ENCODE measurements around the gene AHRR. TPM values are rescaled to one million over a fixed set of nuclear protein-coding genes. Genes with fewer than 3 reads are reported as not detected.

The AHRR gene
- total RNA-seq, 2 experiments from 2014 or later, result 2.2 to 3.4 TPM

DNA sequence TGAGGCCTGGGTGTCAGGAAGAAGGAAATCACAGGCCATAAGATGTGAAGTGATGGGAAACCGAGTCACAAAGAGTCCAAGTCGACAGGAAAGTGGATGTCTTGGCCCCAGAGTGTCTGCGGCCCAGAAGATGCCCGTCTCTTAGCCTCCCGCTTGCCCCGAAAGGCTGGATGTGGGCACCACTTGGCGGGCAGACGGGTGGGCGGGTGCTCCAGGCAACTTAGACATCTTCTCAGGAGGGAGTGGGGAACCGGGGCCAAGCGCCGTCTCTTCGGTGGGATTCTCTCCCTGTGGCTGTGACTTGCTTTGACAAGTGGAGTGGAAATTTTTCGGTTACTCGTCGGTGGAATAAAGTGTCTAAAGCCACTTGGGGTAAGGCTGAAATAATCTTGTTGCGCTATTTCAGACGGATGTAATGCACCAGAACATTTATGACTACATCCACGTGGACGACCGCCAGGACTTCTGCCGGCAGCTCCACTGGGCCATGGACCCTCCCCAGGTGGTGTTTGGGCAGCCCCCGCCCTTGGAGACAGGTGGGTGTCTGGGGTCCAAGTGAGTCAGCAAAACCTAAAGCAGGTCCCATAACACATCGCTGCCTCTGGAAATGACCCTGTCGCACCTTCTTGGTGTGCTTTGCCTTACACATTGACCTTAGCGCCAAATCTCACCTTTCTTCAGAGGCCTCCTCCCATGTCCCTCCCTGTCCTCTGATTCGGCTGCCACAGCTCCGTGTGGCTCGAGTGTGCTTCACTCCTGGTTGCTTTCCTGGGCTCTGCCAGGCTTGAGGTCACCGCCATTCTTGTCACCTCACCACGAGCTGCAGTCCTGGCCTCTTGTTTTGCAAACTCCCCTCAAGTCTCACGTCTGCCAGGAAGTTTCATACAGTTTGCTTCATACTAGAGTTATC, 101.1 kb downstream of the AHRR start:
- Histone ChIP-seq H3K79me2 (ENCODE audit: insufficient read depth, low read depth, low read length) (no peaks in the 10 kb centered on the region), H2AFZ (ENCODE audit: low read length) (no peak overlapping the region), H3K27ac (ENCODE audit: low read depth, low read length, poor library complexity, severe bottlenecking) (no peak overlapping the region), H3K36me3 (ENCODE audit: insufficient read depth, low read length) (no peaks in the 10 kb centered on the region), H3K9me3 (ENCODE audit: low read length) (no peaks in the 10 kb centered on the region), H4K20me1 (ENCODE audit: insufficient read depth, low read length) (no peaks in the 10 kb centered on the region), H3K9me2 (ENCODE audit: insufficient read depth, low read length) (no peaks in the 10 kb centered on the region), H3K4me2 (ENCODE audit: low read length) (no peak overlapping the region), H3K4me1 (ENCODE audit: insufficient read depth, low read length, poor library complexity, severe bottlenecking) (peaks cover 7% of the 10 kb centered on the region), H3K4me3 (ENCODE audit: low read depth, low read length, poor library complexity, severe bottlenecking) (no peak overlapping the region)
- DNase-seq (ENCODE audit: low spot score), result no peak
- TF ChIP-seq EZH2phosphoT487 (IDR thresholded peaks at IDR 0.05; ENCODE audit: borderline replicate concordance, low read depth, low read length), result no peak
- TF ChIP-seq, protein P1, sequence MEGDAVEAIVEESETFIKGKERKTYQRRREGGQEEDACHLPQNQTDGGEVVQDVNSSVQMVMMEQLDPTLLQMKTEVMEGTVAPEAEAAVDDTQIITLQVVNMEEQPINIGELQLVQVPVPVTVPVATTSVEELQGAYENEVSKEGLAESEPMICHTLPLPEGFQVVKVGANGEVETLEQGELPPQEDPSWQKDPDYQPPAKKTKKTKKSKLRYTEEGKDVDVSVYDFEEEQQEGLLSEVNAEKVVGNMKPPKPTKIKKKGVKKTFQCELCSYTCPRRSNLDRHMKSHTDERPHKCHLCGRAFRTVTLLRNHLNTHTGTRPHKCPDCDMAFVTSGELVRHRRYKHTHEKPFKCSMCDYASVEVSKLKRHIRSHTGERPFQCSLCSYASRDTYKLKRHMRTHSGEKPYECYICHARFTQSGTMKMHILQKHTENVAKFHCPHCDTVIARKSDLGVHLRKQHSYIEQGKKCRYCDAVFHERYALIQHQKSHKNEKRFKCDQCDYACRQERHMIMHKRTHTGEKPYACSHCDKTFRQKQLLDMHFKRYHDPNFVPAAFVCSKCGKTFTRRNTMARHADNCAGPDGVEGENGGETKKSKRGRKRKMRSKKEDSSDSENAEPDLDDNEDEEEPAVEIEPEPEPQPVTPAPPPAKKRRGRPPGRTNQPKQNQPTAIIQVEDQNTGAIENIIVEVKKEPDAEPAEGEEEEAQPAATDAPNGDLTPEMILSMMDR (conservative IDR thresholded peaks at IDR 0.05; ENCODE audit: low read length), result no peak
- CTCF ChIA-PET (ENCODE audit: unreplicated experiment), result no interaction called here
- BruUV-seq (replicated peaks), result no TSS peak
- POLR2A ChIA-PET, result interaction anchor here (0.7 kb wide), 1 partner anchor 24 kb away, joined by 4 read pairs; no protein-coding TSS in a partner anchor
- intact Hi-C loops (cut with micrococcal nuclease; ENCODE audit: unreplicated experiment), result no loop called here

DNA sequence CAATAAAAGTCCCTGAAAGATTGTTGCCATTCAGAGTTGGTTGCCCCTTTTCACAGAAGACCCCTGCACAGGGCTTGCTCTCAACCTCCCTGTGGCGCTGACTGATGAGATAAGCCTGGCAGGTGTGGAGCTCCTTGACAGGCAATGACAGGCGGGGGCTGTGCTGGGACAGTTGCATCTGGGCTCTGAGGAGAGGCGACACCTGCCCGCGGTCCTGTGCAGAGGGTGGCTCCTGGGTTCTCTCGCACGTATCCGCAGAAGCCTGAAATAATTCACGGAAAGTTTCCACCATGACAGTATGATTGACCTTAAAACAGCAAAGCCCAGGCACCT, 101.7 kb downstream of the AHRR start:
- no peak overlapping the region for H3K4me2 ChIP-seq (ENCODE audit: low read length)
- BruUV-seq (replicated peaks), result no TSS peak
- ChIA-PET CTCF (ENCODE audit: unreplicated experiment) (no interaction called here), POLR2A (interaction anchor here (0.7 kb wide), 1 partner anchor 23 kb away, joined by 4 read pairs; no protein-coding TSS in a partner anchor)
- H2AFZ ChIP-seq (ENCODE audit: low read length), result no peak overlapping the region
- DNase-seq (ENCODE audit: low spot score), result no peak
- no peaks in the 10 kb centered on the region for H4K20me1 ChIP-seq (ENCODE audit: insufficient read depth, low read length)
- H3K27ac ChIP-seq (ENCODE audit: low read depth, low read length, poor library complexity, severe bottlenecking), result no peak overlapping the region
- H3K36me3 ChIP-seq (ENCODE audit: insufficient read depth, low read length), result no peaks in the 10 kb centered on the region
- H3K9me2 ChIP-seq (ENCODE audit: insufficient read depth, low read length), result no peaks in the 10 kb centered on the region
- TF ChIP-seq, protein P1 (conservative IDR thresholded peaks at IDR 0.05; ENCODE audit: low read length), result no peak
- TF ChIP-seq EZH2phosphoT487 (IDR thresholded peaks at IDR 0.05; ENCODE audit: borderline replicate concordance, low read depth, low read length), result no peak
- H3K9me3 ChIP-seq (ENCODE audit: low read length), result no peaks in the 10 kb centered on the region
- intact Hi-C loops (cut with micrococcal nuclease; ENCODE audit: unreplicated experiment), result no loop called here
- H3K79me2 ChIP-seq (ENCODE audit: insufficient read depth, low read depth, low read length), result no peaks in the 10 kb centered on the region
- no peak overlapping the region for H3K4me3 ChIP-seq (ENCODE audit: low read depth, low read length, poor library complexity, severe bottlenecking)
- peaks cover 7% of the 10 kb centered on the region for H3K4me1 ChIP-seq (ENCODE audit: insufficient read depth, low read length, poor library complexity, severe bottlenecking)

Data from OCI-LY7 (cell line).